Measurements from ENCODE around the gene MYLK2.
"Not testable (repeated sequence)": the region's sequence is repeated elsewhere in the genome, so short reads cannot be mapped to it uniquely, and the experiment has no call there.

MYLK2 gene
- 0 to 0.06 reads per million in 2 experiments for total RNA-seq

DNA sequence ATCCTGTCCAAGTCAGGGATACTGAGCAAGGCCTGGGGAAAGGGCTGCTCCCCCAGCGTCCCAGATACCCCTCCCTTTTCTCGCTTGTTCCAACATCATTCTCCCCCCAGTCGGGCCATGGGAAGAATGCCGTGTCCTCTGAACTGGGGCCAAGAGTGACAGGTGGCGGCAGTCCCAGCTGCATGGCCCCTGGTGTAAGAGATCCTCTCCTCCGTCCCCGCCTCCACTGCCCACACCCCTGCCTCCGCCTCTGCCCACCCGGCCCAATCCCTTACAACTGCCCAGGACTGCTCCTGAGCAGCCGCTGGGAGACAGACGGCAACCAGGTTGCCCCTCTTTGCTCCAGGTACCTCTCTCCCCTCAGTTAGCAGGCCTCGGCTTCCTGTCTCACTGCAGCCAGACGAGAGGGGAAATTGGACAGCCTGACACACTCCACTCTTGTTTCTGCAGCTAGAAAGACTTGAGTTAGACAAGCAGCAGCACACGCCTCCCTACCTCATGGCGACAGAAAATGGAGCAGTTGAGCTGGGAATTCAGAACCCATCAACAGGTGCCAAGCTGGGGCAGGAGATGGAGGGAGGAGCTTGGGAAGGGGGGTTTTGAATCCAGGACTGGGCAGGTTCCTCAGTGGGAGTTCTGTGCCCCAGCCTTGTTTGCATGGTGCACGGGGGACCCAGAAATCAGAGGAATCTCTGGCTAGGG lies at the start of gene MYLK2:
Gene MYLK2 (plus strand): TSS at position 274 of the 702 bp plus-strand sequence. CDS start 225 bp downstream, at position 499.
- no peak for DNase-seq (ENCODE audit: low read depth)

- DNase-seq (ENCODE audit: low read depth) = no peak
These were observed 49.5 kb upstream of the MYLK2 start for GRCh38 chr20:31769681-31770080.

- DNase-seq (ENCODE audit: low read depth) = no peak
These were observed 48.9 kb upstream of the MYLK2 start for GRCh38 chr20:31770243-31770642.

- DNase-seq (ENCODE audit: low read depth) = no peak
These were observed 44.7 kb upstream of the MYLK2 start for GRCh38 chr20:31774408-31774807.

- DNase-seq (ENCODE audit: low read depth) = no peak
These were observed 38.3 kb upstream of the MYLK2 start for GRCh38 chr20:31780839-31781238.

DNA sequence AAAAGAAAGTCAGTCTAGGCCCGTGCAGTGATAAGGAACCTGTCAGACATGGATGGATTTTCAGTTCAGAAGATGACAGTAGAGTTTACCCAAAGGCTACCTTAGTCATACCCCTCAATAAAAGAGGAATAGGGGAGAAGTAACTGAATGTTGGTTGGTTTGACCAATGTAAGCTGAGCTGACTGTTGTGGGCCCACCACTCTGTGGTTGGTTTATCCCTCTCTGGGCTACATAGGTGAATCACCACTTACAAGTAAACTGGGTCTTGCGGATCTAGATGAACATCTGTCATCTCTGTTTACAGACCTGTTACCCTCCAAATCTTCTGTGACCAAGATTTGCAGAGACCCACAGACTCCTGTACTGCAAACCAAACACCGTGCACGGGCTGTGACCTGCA lies 37.2 kb upstream of the MYLK2 start:
- no peak for DNase-seq (ENCODE audit: low read depth)

DNA sequence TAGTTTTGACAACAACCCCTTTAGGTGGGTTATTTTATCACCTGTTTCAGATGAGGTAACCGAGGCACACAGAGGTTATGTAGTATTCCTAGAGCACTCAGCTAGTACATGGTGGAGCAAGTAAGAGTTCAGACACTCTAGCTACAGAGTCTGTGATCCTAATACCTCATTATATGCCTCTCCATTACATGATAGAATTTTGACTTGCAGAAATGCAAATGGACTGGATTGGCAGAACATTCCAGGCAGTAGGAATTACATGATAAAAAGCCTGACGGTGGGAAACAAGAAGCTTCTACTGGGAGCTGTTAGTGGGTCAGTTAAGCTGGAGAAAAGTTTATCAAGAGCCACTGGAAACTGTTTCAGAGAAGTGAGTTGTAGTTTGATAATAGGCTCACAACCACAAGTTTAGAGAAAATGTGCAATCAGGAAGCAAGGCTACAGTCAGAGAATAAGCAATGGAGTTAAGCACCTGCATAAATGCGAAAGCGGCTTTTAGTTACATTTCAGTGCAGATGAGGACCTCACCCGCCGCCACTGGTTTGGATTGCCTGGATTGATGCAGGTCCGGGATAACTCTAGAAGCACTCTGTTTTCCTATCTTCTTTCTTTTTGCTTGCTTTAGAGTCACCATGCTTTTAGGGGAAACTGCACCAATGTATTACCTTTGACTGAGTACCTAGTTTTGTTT lies 34.7 kb upstream of the MYLK2 start:
- DNase-seq (ENCODE audit: low read depth) = no peak

DNA sequence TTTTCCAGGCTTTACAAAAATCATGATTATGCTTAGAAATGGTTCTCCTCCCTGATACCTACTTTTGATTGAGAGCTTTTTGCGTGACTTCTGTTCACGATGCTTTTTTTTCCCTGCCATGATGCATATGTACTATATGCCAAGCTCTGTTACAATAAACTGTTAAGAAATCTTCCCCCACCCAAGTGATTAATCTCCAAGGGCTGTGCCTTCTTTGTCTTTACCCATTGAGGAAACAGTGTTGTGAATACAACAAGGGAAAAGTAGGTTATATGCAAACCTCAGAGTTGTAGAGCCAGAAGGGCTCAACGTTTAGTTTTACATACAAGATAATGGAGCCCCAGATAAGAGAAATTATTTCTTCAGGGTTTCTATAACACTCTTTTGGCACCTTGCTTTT lies 34.1 kb upstream of the MYLK2 start:
- no peak for DNase-seq (ENCODE audit: low read depth)

DNA sequence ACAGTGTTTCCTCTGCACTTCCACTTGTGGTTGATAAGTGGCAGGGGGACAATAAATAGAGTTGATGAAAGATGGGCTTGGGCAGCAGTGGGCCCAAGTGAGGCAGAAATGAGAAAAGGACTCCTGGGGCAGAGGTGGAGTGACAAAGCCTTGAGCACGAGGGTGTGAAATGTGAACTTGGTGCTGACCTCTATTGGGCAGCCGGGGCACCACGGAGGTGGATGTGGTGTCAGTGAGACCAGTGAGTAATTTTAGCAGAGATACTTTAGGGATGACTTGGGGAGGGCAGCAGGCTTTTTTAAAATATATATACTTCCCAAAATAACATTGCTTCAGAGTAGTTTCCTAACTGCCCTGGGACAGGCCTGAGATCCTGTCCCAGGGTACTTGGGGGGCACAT lies 30.6 kb upstream of the MYLK2 start:
- DNase-seq (ENCODE audit: low read depth) = no peak

DNA sequence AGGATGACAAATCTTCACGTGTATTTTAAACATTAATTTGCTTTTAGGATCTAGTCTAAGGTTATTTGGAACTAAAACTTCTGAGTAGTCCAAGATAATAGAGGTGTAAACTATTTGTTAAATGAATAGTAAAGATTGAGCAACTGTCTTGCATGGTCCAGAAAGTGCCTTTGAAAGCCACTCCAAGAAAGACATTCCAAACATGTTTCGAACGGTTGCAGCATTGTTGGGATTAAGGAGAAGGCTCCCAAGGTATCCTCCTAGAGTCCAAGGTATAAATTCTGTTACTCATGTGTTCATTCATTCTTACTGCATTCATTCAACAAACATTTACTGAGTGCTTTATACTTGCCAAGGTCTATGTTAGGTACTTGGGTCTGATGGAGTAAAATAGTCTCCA lies 28.8 kb upstream of the MYLK2 start:
- DNase-seq (ENCODE audit: low read depth) = no peak

- no peak for DNase-seq (ENCODE audit: low read depth)
These were observed 21.8 kb upstream of the MYLK2 start for GRCh38 chr20:31797364-31797763.

GRCh38 chr20:31801508-31801907 lies 17.6 kb upstream of the MYLK2 start:
- no peak for DNase-seq (ENCODE audit: low read depth)

- no peak for DNase-seq (ENCODE audit: low read depth)
These were observed 15.4 kb upstream of the MYLK2 start for GRCh38 chr20:31803552-31804291.

- no peak for DNase-seq (ENCODE audit: low read depth)
These were observed 12.4 kb upstream of the MYLK2 start for GRCh38 chr20:31806564-31807355.

DNA sequence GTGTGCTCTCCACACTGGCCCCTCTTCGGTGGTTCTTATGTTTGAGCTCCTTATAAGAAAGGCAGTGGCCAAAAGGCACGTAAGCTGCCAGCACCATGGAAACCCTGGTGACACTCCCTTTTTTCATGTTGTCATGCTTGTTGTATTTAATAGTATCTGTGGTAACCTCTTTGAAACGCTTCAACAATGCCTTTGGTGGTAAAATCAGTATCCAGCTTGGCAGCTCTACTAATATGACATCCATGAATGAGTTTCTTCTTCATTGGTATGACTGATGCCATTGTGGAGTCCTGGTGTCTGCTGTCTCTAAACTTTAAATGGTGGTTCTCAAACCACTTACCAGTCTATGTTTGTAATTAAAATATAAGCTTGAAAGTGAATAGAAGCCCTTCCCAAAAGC lies 10.7 kb upstream of the MYLK2 start:
- DNase-seq (ENCODE audit: low read depth) = no peak

GRCh38 chr20:31809661-31810060 lies 9.5 kb upstream of the MYLK2 start:
- no peak for DNase-seq (ENCODE audit: low read depth)

DNA sequence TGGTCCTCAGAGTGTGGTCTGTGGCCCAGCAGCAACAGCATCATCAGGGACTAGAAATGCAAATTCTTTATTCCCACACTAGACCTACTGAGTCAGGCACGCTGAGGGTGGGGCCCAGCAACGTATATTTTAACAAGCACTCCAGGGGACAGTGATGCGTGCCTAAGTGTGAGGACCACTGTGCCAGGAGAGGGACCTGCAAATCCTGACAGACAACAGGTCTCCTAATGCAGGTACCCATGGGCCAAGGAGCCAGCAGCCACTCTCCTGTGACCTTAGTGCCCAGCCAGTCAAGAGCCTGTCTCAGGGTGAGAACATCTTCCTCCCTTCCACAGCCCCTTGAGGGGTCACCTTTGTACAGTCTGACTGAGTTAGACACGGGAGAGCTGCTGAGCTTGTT lies 8.0 kb upstream of the MYLK2 start:
- DNase-seq (ENCODE audit: low read depth) = no peak

DNA sequence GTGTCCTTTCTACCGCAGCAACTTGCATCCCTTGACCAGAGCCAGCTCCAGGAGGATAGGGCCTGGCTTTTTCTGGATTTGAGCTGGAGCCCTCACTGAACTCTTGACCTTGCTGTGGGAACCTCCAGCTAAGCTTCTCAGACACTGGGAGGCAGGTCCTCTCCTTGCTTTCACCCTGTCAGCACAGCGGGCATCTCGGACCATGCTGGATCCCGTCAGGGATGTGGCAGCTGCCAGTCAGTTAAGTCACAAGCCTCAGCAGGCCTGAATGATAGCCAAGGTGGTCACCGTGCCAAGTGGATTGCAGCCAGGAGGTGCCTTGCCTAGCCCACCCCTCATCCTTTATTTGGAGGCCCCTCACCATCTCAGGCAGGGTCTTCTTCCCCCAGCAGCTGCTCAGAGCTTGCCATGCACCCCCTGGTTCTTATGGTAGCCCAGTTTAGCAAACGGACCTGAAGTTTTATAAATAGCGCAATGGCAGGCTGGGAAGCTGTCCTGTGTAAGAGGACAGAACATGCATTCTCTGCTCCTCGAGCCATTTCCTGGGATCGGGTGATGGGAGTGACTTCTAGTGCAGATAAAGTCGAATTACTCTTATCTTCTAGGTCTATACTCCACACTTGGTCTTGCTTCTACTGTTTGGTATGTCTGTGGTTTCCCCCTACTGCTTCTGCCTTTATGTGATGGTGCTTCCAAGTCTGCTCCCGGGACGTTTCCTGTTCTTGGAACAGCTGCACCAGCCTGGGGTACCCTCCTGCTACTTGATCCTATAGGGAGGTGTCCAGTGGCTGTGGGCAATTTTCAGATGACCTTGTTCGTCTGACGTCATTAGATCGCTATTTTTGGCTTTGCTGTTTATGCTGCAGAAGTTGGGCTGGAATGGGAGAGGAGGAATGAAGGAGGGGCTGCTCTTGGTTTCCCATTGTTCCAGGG lies 7.1 kb upstream of the MYLK2 start:
- DNase-seq (ENCODE audit: low read depth) = no peak

DNA sequence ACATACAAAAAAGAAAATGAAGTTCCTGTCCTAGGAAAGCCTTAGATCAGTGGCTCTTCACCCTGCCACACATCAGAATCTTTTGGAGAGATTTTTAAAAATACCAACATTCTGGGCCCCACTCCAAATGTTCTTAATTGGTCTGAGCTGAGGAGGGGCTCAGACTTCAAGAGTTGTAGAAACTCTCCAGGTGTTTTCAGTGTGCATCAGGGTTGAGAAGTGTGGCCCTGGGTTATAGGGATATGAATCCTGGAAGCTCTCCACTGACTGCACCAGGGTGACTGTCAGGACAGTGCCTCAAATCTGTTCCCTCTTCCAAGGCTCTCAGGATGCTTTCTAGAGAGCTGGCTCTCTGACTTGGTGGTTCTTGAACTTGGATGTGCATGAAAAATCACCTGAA lies 5.5 kb upstream of the MYLK2 start:
- DNase-seq (ENCODE audit: low read depth) = no peak

DNA sequence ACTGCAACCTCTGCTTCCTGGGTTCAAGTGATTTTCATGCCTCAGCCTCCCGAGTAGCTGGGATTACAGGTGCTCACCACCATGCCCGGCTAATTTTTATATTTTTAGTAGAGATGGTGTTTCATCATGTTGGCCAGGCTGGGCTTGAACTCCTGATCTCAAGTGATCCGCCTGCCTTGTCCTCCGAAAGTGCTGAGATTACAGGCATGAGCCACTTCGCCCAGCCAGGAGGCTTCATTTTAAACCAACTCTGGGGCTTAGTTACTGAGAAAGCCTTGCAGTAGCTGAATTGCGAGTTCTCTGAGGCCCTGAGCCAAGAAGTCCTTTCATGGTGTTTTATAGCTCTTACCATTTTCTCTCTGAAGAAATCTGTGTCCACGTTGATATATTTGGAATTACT lies 5.0 kb upstream of the MYLK2 start:
- not testable (repeated sequence) for DNase-seq (ENCODE audit: low read depth)
